Measurements from ENCODE around the gene ANKFY1.
A peak's percentile ranks its signal among the peaks of the same experiment; 100 is the strongest.

ANKFY1 gene

DNA sequence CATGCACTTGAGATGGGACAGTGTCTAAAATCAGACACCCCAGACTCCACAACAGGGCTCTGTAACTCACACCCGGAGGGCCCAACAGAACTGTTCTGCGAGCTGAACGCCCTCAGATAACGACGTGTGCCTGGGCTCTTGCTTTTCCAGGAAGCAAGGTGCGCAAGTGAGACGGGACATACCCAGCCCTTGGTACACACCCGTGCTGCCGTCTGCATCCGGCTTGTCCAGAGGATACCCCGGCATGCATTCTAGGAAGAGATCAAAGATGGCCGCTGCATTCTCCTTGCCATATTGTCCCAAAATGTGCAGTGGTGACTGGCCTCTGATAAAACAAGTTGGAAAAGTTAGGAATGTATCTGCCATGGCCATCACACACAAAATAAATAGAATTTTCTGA is 91.4 kb downstream of the ANKFY1 start:
- TF ChIP-seq, protein P1, sequence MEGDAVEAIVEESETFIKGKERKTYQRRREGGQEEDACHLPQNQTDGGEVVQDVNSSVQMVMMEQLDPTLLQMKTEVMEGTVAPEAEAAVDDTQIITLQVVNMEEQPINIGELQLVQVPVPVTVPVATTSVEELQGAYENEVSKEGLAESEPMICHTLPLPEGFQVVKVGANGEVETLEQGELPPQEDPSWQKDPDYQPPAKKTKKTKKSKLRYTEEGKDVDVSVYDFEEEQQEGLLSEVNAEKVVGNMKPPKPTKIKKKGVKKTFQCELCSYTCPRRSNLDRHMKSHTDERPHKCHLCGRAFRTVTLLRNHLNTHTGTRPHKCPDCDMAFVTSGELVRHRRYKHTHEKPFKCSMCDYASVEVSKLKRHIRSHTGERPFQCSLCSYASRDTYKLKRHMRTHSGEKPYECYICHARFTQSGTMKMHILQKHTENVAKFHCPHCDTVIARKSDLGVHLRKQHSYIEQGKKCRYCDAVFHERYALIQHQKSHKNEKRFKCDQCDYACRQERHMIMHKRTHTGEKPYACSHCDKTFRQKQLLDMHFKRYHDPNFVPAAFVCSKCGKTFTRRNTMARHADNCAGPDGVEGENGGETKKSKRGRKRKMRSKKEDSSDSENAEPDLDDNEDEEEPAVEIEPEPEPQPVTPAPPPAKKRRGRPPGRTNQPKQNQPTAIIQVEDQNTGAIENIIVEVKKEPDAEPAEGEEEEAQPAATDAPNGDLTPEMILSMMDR (conservative IDR thresholded peaks at IDR 0.05) = no peak
- no peak overlapping the region for H3K27ac ChIP-seq

DNA sequence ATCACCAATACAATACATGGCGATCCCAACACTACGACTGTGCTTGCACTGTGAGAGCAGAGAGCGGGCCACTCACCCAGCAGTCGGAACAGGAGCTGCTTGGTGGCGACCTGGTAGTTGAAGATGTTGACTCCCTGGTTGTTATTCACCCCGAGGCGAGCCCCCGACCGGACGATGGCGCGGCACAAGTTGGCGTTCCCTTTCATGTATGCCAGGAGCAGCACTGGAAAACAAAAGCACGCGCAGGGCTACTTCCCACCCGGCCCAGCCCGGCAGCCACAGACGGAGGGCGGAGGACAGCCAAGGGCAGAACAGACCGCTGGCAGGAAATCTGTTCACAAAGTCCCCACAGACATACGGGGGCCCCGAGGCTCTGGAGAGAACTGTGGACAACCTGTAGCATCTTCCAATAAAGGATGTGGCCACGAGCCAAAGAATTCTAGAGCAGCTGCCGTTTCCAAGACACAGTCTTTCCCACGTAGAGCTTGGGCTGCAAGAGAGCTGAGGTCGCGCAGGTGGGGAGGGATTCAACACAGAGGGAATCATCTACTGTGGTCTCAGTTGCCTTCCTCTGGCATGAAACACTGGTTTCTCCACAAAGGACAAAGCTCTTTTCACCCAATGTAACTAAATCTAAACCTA is 93.0 kb downstream of the ANKFY1 start:
- TF ChIP-seq, protein P1 (conservative IDR thresholded peaks at IDR 0.05) = no peak
- H3K27ac ChIP-seq = no peak overlapping the region

DNA sequence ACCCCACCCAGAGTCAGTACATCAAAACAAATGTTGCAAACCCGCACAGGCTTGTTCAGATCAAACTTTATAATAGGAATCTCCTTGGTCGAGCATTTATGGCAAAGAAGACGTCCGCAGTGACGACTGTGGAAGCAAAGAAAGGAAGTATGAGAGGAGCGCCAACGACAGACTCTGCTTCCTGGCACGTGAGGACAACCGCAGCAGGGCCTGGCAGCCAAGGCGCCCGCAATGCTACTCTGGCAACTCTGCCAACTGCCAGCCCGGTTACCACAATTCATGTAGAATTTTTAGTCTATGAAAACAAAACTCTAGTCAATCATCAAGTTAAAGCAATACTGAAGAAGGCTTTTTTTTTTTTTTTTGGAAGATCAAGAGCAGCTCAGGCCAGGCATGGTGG is 96.0 kb downstream of the ANKFY1 start:
- no peak overlapping the region for H3K27ac ChIP-seq
- TF ChIP-seq, protein P1 (conservative IDR thresholded peaks at IDR 0.05) = no peak

DNA sequence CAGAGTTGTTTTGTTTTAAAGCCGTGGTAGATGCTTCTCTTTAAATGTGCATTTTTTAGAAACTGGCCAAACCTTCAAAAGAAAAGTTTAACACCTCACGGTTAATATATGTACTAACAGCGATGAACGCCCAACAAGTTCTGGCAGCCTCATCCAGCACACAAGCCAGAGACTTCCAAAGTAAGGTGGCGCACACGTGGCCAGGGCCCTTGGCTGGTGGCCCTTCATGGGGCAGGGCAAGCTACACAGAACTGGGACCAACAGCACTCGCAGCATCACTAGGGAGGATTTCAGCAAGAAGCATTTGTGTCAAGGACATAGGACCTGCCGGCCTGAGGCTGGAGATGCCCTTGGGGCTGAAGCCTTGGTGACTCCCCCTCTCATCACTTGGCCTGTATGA is 97.4 kb downstream of the ANKFY1 start:
- H3K27ac ChIP-seq = no peak overlapping the region
- TF ChIP-seq, protein P1 (conservative IDR thresholded peaks at IDR 0.05) = no peak

DNA sequence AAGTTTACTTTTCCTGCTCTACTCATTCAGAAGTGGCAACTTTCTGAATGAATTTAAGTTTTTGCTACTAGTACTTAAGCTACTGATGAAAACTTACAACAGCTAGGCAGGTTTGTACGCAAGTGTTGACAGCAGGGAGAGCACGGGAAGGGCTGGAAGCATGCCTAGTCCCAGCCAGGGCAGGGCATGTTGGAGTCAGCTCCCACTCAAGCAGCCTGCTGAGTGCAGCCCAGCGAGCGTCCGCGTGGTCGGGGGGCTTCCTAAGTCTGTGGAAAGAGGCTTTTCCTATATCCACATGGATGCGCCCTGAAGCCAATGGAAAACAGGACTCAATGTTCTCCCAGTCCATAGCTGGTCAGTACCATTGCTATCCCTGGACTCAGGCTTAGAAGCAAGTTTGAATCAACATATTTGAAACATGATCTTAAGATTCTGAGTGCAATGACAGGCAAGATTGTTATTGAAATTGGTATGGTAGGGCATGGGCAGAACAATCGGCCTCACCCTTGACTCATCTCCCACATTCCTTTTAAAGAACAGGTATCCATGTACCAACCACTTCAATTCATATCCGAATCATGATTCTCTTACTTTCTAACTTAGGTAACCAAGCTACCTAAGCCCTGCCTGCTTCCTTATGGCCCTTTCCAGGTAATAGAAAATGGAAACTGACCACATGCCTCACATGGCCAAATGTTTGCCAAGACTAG is 98.3 kb downstream of the ANKFY1 start:
- TF ChIP-seq, protein P1 (conservative IDR thresholded peaks at IDR 0.05) = no peak
- no peak overlapping the region for H3K27ac ChIP-seq

DNA sequence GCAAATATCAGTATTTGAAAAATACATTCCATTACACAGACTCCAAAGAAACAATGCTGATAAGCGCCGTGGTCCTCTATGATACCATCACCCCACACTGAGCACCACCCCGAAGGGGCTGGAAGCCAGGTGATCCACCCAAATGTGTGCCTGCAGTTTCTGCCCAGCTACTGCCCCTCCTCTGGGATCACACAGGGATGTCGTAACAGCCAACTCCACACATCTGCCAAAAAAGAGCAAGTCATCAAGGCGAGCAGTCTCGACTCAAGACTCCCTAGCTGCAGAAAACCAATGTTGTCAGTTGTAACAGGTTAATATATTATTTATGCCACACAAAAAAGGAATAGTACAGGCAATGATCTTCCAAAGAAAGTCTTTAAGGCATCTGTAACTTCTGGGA is 99.8 kb downstream of the ANKFY1 start:
- no peak overlapping the region for H3K27ac ChIP-seq
- TF ChIP-seq, protein P1 (conservative IDR thresholded peaks at IDR 0.05) = no peak

DNA sequence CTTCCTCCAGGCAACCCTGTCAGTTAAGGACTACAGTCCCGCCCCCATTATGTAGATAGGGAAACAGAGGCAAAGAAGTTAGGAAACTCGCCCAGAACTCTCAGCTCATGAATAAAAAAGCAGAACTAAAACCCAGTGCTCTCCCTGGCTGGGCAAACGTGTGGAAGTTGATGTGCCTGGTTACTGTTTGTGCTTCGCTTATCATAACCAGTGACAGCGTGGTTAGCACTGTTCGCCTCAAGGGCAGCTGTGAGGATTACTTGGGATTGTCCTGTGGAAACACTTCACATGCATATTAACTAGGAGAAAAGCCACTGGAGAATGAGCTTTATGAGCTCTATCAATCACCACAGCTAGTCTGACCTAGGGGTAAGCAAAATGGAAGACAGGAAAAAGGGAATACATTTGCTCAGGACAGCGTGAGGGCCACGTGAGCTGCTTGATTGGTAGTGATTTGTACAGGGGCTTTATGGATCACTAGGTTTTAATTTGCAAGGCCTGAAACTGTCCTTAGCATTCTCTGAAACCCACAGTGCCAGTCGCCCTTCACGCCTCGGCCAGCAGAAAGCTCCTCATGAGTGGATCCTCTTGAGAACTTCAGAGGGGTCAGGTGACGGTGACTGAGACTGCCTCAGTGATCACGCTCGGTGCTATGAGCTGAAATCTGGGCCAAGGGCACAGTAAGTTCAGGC is 100.9 kb downstream of the ANKFY1 start:
- TF ChIP-seq, protein P1 (conservative IDR thresholded peaks at IDR 0.05) = no peak
- H3K27ac ChIP-seq = 0 out of 2 replicates have a peak overlapping the region, but pooled peaks have one; percentile 51

All from VCaP (cell line).